HepG2 (cell line): Measurements from ENCODE around the gene HDLBP. TPM values are rescaled to one million over a fixed set of nuclear protein-coding genes. Genes with fewer than 3 reads are reported as not detected.
A peak's percentile ranks its signal among the peaks of the same experiment; 100 is the strongest.

Experiments used
- AGO2 ChIP-seq: fragments of 200-400 bp; formaldehyde crosslinking; optimal IDR thresholded peaks from 2 replicates; pipeline ENCODE3; 2017; ENCODE audit warnings: mild to moderate bottlenecking, low read depth, low read length, moderate library complexity
- ATF1 ChIP-seq: IDR thresholded peaks from 2 replicates; pipeline ENCODE4 v1.6.1; 2016; ENCODE audit warnings: mild to moderate bottlenecking, control low read depth
- ATM ChIP-seq: fragments of 450-650 bp; IDR thresholded peaks from 2 replicates; pipeline ENCODE4 v1.7.1; 2017; ENCODE audit warnings: mild to moderate bottlenecking, borderline replicate concordance
- CEBPB ChIP-seq: IDR thresholded peaks from 2 replicates; pipeline ENCODE4 v1.6.1; 2011; ENCODE audit warnings: low read depth, low read length, improper control_type of control experiment, borderline replicate concordance
- FOXC1 ChIP-seq: sonication (generic); formaldehyde crosslinking; IDR thresholded peaks from 2 replicates; pipeline ENCODE4 v1.8.0; 2022; ENCODE audit warnings: mild to moderate bottlenecking, missing genetic modification reagents, borderline replicate concordance
- GATAD1 ChIP-seq: IDR thresholded peaks from 2 replicates; pipeline ENCODE4 v1.6.1; 2016; ENCODE audit warnings: missing genetic modification reagents, missing compliant biosample characterization
- HOXD1 ChIP-seq: sonication (generic); formaldehyde crosslinking; IDR thresholded peaks from 2 replicates; pipeline ENCODE4 v1.5.0; 2020; ENCODE audit warnings: missing genetic modification reagents
- KAT8 ChIP-seq: IDR thresholded peaks from 2 replicates; pipeline ENCODE4 v1.6.1; 2016; ENCODE audit warnings: missing genetic modification reagents, missing compliant biosample characterization
- MIER3 ChIP-seq: IDR thresholded peaks from 2 replicates; pipeline ENCODE4 v1.6.1; 2016; ENCODE audit warnings: missing compliant biosample characterization, borderline replicate concordance
- SP2 ChIP-seq: sonication (generic); formaldehyde crosslinking; IDR thresholded peaks from 2 replicates; pipeline ENCODE4 v1.5.1; 2020; ENCODE audit warnings: mild to moderate bottlenecking, missing genetic modification reagents
- TCF12 ChIP-seq, 2 experiments: fragments of 450-650 bp in 1 of 2; sonication (generic) in 1 of 2; formaldehyde crosslinking in 1 of 2; IDR thresholded peaks; 2 replicates each; pipeline versions ENCODE4 v1.6.1 to v1.8.0; 2017 to 2022; ENCODE audit warnings: antibody characterized with exemption in 1 of 2, mild to moderate bottlenecking in 1 of 2, missing genetic modification reagents in 1 of 2, moderate library complexity in 1 of 2
- TGIF2 ChIP-seq: IDR thresholded peaks from 2 replicates; pipeline ENCODE4 v1.6.1; 2016; ENCODE audit warnings: control low read depth, missing compliant biosample characterization
- YEATS2 ChIP-seq: sonication (generic); formaldehyde crosslinking; IDR thresholded peaks from 2 replicates; pipeline ENCODE4 v1.4.0; 2020; ENCODE audit warnings: missing genetic modification reagents, borderline replicate concordance
- ZNF225 ChIP-seq: sonication (generic); formaldehyde crosslinking; IDR thresholded peaks from 2 replicates; pipeline ENCODE4 v1.4.0; 2020; ENCODE audit warnings: mild to moderate bottlenecking, missing genetic modification reagents
- ZNF343 ChIP-seq: sonication (generic); formaldehyde crosslinking; IDR thresholded peaks from 2 replicates; pipeline ENCODE4 v1.4.0; 2020; ENCODE audit warnings: mild to moderate bottlenecking, missing genetic modification reagents
- ZNF546 ChIP-seq: sonication (generic); formaldehyde crosslinking; conservative IDR thresholded peaks from 2 replicates; pipeline ENCODE4 v1.8.1; 2023; ENCODE audit warnings: mild to moderate bottlenecking, missing genetic modification reagents
- ZNF766 ChIP-seq: sonication (generic); formaldehyde crosslinking; IDR thresholded peaks from 2 replicates; pipeline ENCODE4 v1.5.0; 2020; ENCODE audit warnings: missing genetic modification reagents, borderline replicate concordance
- polyA plus RNA-seq, 8 experiments: library from polyadenylated mRNA; depleted of rRNA in 3 of 8; stranded (reverse) in 7 of 8; unstranded in 1 of 8; fragments of >200 nt; fragmentation: Illumina TruSeq in 4 of 8; extraction: Trizol in 4 of 8; gene quantifications; 2 replicates each; pipeline versions ENCODE4 v1.2.1 to v1.2.3, GENCODE V29; 2011 to 2016; ENCODE audit warnings: low read depth in 4 of 8, missing spikeins in 1 of 8, mixed read lengths in 1 of 8; ENCODE audit not compliant: insufficient read depth in 1 of 8
- total RNA-seq, 5 experiments: library from RNA; depleted of rRNA; stranded (reverse); fragments of >200 nt; fragmentation: Illumina TruSeq; extraction: Trizol; gene quantifications; 2 replicates each; pipeline ENCODE4 v1.2.3, GENCODE V29; 2016; ENCODE audit warnings: low read depth in 1 of 5
- TF ChIP-seq, protein P1 (sequence below): sonication (generic); formaldehyde crosslinking; IDR thresholded peaks from 2 replicates; pipeline ENCODE4 v1.4.0; 2020; ENCODE audit warnings: missing genetic modification reagents
- TF ChIP-seq, protein P2 (sequence below): IDR thresholded peaks from 2 replicates; pipeline ENCODE4 v1.6.1; 2016; ENCODE audit warnings: low read depth, control low read depth
- TF ChIP-seq, protein P3 (sequence below): sonication (generic); formaldehyde crosslinking; IDR thresholded peaks from 2 replicates; pipeline ENCODE4 v1.4.0; 2020; ENCODE audit warnings: missing genetic modification reagents, borderline replicate concordance
- TF ChIP-seq, protein P4 (sequence below): IDR thresholded peaks from 2 replicates; pipeline ENCODE4 v1.6.1; 2012; ENCODE audit warnings: inconsistent platforms

The HDLBP gene
- total and polyA plus RNA-seq, 2 of the 13 experiments (the other 11 are each of a cell fraction or from before 2014, with no cell fraction given): 464 to 707 TPM

DNA sequence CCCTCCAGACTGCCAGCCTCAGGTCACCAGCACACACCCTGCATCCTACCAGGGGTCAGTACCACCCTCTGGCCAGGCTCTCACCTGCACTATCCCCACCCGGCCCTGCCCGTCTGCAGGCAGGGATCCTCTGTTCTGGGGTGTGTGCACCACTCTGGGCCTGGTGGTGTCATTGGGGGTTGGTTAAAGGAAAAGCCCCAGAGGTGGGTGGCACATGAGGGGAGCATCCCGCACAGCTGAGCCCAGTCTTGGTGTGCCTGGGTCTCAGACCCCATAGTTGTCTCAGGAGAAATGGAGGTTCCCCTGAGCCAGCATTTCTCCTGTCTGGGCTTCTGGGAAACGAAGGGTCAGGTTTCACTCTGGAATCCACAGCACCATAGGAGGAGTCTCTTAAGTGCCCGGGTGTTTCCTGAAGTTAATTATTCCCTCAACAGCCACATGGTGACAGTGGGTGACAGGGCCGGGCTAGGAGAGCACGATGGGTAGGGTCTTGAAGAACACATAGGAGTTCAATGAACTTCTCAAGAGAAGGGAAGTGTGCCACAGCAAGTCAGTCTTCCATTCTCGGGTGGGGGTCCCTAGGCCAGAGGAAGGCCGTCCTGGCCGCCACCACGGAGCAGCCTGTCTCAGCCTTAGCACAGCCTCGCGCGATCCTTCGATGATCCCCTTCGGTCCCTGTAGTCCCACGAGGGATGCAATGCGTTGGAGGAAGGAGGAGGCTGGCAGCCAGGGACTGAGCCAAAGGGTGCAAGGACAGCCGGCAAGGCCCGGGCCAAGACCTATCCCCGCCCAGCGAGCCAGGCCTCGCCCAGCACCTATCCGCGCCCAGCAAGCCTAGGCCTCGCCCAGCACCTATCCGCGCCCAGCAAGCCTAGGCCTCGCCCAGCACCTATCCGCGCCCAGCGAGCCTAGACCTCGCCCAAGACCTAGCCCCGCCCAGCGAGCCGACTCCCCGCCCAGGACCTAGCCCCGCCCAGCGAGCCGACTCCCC, 39.5 kb upstream of the HDLBP start (continued):
- TF ChIP-seq YEATS2 (CRISPR knock-in tag) (peak; percentile 38; the same call in 1 of the 2 replicates), TCF12 (IDR thresholded peaks at IDR 0.05) (no peak), TCF12 (CRISPR knock-in tag; IDR thresholded peaks at IDR 0.05) (no peak), MIER3 (CRISPR knock-in tag) (peak; percentile 38; the same call in 1 of the 2 replicates), ZNF546 (CRISPR knock-in tag) (0 out of 2 replicates have a peak, but pooled peaks have one; percentile 7), ZNF766 (CRISPR knock-in tag) (no peak), ATF1 (no peak), GATAD1 (CRISPR knock-in tag) (0 out of 2 replicates have a peak, but pooled peaks have one; percentile 24), FOXC1 (CRISPR knock-in tag) (peak; percentile 88; the same call in 1 of the 2 replicates), HOXD1 (0 out of 2 replicates have a peak, but pooled peaks have one; percentile 56), ATM (no peak), ZNF343 (CRISPR knock-in tag) (peak; percentile 56), KAT8 (no peak; the same call in 1 of the 2 replicates), SP2 (0 out of 2 replicates have a peak, but pooled peaks have one; percentile 34), AGO2 (peak; percentile 94), ZNF225 (CRISPR knock-in tag) (no peak), CEBPB (no peak), TGIF2 (CRISPR knock-in tag) (peak; percentile 86)
- TF ChIP-seq, protein P1, sequence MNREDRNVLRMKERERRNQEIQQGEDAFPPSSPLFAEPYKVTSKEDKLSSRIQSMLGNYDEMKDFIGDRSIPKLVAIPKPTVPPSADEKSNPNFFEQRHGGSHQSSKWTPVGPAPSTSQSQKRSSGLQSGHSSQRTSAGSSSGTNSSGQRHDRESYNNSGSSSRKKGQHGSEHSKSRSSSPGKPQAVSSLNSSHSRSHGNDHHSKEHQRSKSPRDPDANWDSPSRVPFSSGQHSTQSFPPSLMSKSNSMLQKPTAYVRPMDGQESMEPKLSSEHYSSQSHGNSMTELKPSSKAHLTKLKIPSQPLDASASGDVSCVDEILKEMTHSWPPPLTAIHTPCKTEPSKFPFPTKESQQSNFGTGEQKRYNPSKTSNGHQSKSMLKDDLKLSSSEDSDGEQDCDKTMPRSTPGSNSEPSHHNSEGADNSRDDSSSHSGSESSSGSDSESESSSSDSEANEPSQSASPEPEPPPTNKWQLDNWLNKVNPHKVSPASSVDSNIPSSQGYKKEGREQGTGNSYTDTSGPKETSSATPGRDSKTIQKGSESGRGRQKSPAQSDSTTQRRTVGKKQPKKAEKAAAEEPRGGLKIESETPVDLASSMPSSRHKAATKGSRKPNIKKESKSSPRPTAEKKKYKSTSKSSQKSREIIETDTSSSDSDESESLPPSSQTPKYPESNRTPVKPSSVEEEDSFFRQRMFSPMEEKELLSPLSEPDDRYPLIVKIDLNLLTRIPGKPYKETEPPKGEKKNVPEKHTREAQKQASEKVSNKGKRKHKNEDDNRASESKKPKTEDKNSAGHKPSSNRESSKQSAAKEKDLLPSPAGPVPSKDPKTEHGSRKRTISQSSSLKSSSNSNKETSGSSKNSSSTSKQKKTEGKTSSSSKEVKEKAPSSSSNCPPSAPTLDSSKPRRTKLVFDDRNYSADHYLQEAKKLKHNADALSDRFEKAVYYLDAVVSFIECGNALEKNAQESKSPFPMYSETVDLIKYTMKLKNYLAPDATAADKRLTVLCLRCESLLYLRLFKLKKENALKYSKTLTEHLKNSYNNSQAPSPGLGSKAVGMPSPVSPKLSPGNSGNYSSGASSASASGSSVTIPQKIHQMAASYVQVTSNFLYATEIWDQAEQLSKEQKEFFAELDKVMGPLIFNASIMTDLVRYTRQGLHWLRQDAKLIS (CRISPR knock-in tag): no peak
- TF ChIP-seq, protein P2, sequence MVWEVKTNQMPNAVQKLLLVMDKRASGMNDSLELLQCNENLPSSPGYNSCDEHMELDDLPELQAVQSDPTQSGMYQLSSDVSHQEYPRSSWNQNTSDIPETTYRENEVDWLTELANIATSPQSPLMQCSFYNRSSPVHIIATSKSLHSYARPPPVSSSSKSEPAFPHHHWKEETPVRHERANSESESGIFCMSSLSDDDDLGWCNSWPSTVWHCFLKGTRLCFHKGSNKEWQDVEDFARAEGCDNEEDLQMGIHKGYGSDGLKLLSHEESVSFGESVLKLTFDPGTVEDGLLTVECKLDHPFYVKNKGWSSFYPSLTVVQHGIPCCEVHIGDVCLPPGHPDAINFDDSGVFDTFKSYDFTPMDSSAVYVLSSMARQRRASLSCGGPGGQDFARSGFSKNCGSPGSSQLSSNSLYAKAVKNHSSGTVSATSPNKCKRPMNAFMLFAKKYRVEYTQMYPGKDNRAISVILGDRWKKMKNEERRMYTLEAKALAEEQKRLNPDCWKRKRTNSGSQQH (CRISPR knock-in tag): peak; percentile 89
- TF ChIP-seq, protein P3, sequence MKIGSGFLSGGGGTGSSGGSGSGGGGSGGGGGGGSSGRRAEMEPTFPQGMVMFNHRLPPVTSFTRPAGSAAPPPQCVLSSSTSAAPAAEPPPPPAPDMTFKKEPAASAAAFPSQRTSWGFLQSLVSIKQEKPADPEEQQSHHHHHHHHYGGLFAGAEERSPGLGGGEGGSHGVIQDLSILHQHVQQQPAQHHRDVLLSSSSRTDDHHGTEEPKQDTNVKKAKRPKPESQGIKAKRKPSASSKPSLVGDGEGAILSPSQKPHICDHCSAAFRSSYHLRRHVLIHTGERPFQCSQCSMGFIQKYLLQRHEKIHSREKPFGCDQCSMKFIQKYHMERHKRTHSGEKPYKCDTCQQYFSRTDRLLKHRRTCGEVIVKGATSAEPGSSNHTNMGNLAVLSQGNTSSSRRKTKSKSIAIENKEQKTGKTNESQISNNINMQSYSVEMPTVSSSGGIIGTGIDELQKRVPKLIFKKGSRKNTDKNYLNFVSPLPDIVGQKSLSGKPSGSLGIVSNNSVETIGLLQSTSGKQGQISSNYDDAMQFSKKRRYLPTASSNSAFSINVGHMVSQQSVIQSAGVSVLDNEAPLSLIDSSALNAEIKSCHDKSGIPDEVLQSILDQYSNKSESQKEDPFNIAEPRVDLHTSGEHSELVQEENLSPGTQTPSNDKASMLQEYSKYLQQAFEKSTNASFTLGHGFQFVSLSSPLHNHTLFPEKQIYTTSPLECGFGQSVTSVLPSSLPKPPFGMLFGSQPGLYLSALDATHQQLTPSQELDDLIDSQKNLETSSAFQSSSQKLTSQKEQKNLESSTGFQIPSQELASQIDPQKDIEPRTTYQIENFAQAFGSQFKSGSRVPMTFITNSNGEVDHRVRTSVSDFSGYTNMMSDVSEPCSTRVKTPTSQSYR: no peak
- TF ChIP-seq, protein P4, sequence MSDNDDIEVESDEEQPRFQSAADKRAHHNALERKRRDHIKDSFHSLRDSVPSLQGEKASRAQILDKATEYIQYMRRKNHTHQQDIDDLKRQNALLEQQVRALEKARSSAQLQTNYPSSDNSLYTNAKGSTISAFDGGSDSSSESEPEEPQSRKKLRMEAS: peak; percentile 68
